GM19468 (cell line): ENCODE measurements around the gene FNBP1L.
"Not testable (repeated sequence)": the region's sequence is repeated elsewhere in the genome, so short reads cannot be mapped to it uniquely, and the experiment has no call there.

Source experiments
- ATAC-seq: cut with Tn5 transposase; IDR thresholded peaks from one replicate; pipeline ENCODE4 v1.9.1; 2021; ENCODE audit warnings: mild to moderate bottlenecking, moderate library complexity, moderate number of reproducible peaks; ENCODE audit not compliant: unreplicated experiment; ENCODE audit errors: extremely low read depth

FNBP1L gene

DNA sequence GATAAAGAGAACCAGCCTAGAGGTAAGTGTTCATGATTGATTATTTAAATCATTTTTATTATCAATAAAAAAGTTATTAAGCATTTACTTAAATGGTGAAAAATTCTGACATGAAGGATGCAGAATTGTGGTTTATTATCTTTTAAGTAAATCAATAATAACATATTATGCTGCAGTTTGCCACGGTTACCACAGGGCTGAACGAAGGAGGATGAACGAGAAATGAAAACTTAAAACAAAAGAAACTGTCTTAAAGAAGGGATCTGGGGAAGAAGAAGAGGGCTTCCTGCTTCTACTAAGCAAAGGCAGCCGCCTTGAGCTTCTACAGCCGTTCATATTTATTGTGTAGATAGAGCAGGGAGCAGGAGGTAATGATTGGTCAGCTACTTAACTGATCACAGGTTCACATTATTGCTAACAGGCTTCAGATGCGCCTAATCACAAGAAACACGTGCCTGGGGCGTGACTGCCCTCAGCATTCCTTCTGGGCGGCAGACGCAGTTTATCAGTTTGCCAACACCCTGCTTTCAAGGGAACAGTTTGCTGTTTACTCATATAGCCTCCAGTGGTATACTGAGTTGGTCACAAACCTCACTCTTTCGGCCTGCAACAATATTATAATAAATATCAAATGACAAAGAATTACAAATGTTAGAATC is 5.8 kb upstream of the FNBP1L start:
- ATAC-seq = no peak

DNA sequence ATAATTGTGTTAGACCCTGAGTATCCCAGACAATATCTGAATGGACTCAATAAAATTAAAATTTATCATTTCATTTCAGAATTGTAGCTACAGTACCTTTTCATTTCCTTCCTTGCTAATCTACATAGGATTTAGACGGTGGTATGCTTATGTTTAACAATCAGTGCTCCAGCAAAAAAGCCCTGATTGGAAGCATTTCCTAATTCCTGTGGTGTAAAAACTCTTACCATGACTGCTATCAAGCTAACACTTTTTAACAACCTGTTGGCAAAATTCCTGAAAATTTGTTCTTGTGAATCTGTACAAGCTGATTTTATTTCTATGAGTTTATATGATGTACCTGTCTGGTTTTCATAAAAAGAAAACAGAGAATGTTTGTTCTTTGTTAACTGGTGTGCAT is 5.2 kb upstream of the FNBP1L start:
- ATAC-seq = no peak

DNA sequence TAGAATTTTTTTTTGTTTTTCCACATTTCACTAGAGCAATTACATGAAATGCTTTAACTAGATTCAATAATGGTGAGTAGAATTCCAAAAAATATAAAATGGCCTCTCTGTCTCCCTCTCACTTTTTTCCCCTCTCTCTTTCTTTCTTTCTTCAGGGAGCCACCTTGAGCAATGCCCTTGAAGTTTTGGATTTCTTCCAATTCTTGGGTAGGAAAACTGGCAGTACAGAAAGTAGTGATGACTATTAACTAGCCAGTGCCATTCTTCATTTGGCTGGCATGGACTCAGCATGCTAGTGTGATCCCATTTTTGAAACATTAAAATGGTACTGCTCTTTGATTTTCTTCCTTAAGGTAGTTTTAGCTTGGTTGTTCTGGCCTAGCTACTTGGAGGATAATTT is 4.5 kb upstream of the FNBP1L start:
- no peak for ATAC-seq

DNA sequence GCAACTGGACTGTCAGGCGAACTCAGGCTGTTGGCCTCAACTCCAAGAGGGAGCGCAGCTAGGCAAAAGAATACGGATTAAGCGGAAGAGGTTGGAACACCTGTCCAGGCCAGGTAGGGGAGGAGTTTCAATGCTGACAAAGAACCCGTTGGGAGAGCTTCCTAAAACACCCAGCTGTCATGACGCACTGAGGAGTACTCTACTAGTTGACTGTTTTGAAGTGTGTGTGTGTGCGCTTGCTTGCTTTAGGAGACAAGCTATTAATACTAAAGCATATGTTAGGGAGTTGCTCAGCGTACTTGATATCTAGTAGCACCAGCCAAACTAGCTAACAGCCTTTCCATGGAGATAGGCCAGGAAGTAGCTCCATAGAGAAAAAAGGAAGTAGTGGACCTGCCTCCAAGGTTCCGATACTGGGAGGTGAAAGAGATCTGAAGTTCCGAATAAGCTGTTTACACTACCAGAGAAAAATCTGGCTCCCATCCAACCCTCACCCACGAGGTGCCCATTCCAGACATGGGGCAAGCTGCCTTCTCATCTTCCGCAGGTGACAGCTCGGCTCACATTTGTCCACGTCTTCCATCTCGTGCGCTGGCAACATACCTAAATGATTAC is 974 bp upstream of the FNBP1L start:
- ATAC-seq = no peak

DNA sequence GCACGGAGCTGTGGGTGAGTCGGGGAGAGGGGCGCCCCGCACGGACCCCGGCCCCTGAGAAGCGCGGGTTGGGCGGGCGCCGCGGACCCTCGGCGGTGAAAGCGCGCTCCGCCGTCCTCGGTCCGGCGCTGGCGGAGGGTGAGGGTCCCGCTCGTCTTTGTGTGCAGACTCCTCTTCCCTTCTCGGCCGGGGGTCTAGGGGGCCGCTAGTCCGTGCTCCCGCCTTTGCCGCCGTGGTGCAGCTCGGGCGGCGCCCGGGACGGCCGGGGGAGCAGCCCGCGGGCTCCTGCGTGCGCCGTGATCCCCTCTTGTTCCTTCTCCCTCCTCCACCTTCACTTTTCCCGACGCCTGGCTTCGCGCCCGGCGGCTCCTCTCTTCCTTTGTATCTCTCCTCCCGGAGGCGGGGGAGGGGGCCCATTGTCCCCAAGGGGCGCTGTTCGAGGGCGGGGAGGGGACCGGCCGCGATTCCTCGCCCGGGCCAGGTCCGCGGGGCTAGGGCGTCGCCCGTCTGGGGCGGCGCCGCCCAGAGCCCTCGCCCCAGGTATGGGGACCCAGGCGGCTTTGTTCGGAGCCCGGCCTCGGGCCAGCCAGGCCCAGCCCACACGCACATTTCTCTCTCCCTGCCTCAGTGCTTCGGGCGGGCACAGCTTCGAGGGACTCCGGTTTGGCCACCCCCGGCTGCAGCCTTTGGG is 519 bp downstream of the FNBP1L start:
- no peak for ATAC-seq

DNA sequence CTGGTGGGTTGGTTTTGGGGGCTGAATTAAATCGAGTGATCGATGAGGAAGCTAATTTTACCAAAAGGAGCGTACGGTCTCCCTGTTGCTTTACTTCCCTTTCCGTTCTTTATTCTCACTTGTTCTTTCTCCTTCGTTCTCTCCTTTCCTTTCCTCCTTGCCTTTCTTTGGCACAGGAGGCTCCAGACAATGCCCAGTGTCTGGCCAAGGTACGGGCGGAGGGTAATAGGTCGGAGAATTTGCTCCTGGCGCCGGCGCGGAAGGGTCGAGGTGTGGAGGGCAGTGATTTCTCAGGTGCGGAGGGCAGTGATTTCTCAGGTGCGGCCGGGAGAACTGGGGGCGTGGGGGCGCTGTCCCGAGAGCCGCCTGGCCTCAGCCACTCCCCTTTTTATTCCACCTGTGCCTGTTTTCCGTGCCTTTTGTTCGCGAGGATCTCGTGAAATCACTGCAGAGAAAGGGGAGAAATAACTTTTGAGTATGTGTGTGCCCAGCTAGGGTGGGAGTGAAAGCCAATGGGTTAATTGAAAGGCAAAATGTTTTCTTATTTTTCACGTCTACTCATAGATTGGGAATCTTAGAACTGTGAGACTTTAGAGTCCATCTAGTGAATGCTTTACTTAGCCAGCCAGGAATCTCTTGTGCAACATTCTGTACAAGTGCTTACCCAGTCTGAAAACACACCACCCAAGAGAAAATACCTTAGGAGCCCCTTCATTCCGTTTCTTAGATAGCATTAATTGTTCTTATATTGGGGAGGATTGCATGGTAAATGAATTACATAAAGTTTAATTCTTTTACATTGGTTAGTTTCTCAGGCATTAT is 1.3 kb downstream of the FNBP1L start:
- no peak for ATAC-seq

DNA sequence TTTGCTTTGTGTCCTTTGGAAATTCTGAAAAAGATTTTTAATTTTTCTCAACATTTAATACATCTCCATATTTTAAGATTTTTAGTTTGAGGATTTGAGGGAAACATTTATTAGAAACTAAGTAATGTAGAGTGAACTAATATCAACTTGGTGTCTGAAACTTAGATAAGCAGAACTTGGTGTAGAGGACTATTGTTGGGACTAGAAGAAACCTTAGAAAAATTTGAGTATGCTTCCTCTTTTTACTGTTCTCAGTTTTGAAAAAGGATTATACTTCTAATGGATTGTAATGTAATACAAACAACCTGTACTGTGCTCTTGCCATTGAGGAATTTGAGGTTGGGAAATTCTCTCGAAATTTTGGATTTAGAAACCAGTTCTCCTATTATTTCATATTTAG is 2.4 kb downstream of the FNBP1L start:
- ATAC-seq = no peak

DNA sequence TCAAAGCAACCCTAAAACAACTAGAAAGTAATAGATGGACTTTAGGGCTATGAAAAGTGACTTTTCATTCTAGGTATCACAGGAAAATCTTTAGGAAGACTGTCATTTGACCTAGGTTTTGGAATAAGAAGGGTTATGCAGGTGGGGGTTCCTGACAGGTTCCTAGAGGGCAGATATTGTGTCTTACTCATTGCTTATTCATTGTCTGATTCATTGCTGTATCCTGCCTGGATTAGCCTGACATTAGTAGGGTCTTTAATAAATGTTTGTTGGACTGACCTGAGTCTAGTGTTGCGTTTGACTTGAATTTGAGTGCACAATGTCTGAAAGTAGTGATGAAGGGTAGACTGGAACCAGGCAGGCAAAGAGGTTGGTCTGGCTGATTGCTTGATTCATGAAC is 6.0 kb downstream of the FNBP1L start:
- no peak for ATAC-seq

DNA sequence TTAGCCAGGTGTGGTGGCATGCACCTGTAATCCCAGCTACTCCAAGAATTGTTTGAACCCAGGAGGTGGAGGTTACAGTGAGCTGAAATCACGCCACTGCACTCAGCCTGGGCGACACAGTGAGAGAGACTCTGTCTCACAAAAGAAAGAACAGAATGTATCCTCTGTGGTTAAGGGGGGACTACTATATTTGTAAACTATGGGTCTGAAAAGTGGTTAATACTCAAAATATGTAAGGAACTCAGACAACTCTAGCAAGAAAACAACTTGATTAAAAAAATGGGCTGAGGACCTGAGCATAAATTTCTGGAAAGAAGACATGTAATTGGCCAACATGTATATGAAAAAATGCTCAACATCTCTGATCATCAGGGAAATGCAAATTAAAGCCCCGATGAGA is 11.2 kb downstream of the FNBP1L start:
- no peak for ATAC-seq

DNA sequence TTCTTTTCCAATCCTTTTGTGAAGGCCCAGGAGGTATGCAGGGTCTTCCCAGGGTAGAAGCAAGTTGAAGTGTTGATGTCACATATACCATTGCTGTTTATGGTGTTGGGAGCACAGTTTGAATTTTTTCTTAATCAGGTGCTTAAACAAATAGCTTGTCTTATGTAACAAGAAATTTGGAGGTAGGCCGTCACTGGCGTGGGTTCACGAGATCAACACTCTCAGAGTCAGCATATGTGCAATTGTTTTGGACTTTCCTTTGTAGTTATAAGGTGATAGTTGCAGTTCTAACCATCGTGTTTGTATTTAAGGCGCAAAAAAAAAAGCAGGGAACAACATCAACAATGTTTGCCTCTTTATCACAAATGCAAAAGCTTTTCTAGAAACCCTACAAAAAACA is 13.3 kb downstream of the FNBP1L start:
- no peak for ATAC-seq

DNA sequence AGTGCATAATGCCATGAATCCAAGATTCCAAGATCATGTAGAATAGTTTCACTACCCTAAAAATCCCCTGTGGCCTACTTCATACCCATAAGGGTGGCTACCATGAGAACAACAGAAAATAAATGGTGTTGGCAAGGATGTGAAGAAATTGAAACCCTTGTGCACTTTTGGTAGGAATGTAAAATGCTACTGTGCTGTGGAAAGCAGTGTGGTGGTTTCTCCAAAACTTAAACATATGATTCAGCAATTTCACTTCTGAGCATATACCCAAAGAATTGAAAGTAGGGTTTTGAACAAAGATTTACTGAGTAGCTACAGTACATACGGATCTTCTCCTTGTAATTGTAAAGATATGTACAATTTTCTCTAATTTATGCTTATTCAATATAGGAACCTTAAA is 16.0 kb downstream of the FNBP1L start:
- ATAC-seq = no peak

DNA sequence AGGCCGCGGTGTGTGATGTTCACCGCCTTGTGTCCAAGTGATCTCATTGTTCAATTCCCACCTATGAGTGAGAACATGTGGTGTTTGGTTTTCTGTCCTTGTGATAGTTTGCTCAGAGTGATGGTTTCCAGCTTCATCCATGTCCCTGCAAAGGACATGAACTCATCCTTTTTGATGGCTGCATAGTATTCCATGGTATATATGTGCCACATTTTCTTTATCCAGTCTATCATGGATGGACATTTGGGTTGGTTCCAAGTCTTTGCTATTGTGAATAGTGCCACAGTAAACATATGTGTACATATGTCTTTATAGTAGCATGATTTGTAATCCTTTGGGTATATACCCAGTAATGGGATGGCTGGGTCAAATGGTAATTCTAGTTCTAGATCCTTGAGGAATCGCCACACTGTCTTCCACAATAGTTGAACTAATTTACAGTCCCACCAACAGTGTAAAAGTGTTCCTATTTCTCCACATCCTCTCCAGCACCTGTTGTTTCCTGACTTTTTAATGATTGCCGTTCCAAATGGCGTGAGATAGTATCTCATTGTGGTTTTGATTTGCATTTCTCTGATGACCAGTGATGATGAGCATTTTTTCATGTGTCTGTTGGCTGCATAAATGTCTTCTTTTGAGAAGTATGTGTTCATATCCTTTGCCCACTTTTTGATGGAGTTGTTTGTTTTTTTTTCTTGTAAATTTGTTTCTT is 17.6 kb downstream of the FNBP1L start:
- ATAC-seq = not testable (repeated sequence)

DNA sequence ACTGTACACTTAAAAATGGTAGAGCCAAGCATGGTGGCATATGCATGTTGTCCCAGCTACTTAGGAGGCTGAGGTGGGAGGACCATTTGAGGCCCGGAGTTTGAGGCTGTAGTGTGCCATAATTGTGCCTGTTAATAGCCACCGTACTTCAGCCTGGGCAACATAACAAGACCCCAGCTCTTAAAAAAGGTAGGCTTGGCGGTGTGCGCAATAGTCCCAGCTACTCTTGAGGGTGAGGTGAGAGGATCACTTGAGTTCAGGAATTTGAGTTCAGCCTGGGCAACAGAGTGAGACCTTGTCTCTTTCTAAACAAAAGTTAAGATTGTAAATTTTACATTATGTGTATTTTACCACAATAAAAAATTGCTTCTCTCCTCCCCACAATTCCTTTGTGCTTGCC is 19.7 kb downstream of the FNBP1L start:
- ATAC-seq = no peak

DNA sequence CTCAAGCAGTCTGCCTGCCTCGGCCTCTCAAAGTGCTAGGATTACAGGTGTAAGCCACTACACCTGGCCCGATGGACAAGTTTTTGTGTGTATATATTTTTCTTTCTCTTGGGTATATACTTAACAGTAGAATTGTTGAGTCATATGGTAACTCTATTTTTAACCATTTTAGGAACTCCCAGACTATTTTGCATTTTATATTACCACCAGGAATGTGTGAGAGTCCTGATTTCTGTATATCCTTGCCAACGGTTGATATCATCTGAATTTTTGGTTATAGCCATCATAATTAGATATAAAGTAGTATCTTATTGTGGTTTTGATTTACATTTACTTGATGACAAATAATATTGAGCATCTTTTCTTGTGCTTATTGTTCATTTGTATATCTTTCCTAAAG is 20.7 kb downstream of the FNBP1L start:
- no peak for ATAC-seq

DNA sequence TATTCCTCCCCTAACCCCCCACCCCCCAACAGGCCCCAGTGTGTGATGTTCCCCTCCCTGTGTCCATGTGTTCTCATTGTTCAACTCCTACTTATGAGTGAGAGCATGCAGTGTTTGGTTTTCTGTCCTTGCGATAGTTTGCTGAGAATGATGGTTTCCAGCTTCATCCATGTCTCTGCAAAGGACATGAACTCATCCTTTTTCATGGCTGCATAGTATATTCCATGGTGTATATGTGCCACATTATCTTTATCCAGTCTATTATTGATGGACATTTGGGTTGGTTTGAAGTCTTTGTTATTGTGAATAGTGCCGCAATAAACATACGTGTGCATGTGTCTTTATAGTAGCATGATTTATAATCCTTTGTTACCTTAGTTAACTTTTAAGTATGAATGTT is 21.3 kb downstream of the FNBP1L start:
- ATAC-seq = not testable (repeated sequence)

DNA sequence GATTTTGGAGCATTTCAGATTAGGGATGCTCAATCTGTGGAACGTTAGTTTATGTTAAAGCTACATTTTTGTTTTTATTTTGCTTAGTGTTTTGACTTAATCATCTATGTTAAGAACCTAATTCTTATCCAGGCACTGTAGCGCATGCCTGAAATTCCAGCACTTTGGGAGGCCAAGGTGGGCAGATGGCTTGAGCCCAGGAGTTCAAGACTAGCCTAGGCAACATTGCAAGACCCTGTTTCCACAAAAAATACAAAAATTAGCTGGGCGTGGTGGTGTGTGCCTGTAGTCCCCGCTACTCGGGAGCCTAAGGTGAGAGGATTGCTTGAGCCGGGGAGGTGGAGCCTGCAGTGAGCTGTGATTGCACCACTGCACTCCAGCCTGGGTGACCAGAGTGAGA is 23.4 kb downstream of the FNBP1L start:
- no peak for ATAC-seq

DNA sequence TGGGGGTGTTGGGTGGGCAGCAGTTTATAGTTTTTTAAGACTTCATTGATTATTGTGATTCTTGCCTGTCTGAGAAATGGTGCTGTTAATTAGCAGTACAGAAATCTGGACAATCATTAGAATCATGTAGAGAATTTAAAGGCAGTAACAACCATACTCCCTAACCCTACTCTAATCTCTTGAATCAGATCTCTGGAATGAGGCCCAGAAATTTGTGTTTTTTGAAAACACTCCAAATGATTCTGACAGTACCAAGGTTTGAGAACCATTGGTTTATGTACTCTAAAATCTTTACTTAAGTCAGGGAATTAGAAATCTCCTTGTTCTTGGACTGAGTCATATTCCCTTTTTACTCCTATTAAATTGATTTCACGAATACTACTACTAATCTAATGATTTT is 24.0 kb downstream of the FNBP1L start:
- no peak for ATAC-seq

DNA sequence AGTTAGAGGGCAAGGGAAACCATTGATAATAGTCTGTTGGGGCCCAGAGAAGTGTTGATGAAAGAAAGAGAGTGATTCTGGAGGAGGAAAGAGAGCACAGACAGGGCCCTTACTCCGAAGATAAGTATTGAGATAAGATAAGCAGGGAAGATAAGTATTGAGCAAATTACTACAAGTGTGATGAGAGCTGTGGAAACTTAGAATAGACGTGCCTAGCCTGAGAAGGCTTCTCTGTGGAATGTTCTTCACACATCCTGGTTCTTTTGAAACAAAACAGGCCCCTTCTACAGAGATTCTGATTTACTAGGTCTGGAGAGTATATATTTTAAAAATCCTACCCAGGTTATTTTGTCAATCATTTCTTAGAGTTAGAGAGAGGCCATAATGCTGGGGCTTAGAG is 26.4 kb downstream of the FNBP1L start:
- no peak for ATAC-seq

DNA sequence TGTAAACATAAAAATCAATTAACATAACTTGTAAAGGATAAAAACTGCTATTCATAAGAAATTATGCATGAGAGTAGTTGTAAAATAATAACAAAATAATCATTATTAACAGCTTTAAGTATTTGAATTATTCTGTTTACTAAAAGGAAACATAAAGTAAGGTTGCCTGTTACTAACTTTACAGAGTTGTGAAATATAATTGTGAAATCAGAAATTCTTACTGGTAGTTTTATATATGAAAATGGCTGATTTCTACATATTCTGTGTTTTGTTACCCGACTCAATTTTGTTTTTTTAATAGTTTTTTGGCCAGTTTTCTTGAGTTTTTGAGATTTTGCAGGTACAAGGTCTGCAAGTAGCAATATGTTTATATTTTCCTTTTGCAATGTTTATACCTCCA is 27.8 kb downstream of the FNBP1L start:
- ATAC-seq = no peak

DNA sequence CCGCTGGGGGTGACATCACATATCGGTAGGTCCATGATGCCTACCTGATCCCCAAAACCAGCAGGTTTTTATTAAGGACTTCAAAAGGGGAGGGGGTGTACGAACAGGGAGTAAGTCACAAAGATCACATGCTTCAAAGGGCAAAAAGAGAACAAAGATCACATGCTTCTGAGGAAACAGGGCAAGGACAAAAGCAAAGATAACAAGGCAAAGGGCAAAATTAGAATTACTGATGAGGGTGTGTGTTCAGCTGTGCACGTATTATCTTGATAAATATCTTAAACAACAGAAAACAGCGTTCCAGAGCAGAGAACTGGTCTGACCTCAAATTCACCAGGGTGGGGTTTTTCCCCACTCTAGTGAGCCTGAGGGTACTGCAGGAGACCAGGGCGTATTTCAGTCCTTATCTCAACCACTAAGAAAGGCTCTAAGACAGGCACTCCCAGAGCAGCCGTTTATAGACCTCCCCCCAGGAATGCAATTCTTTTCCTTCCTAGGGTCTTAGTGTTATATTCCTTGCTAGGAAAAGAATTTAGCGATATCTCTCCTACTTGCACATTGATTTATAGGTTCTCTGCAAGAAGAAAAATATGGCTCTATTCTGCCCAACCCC is 31.3 kb downstream of the FNBP1L start:
- ATAC-seq = not testable (repeated sequence)
